DOHH2 (cell line): ENCODE measurements around the gene EXOC3L1.

Experiments used
- H3F3A ChIP-seq: fragments of 200-600 bp; sonication (generic), shearing (Covaris generic); 2 replicates; pipeline ENCODE4 v1.6.0; 2016; ENCODE audit warnings: antibody characterized with exemption, mild to moderate bottlenecking; ENCODE audit not compliant: control insufficient read depth, insufficient read depth
- H3K27ac ChIP-seq: fragments of 200-600 bp; sonication (generic); 2 replicates; pipeline ENCODE4 v1.5.1; 2014; ENCODE audit warnings: low read depth, mild to moderate bottlenecking, low read length, moderate library complexity
- H3K27me3 ChIP-seq: fragments of 200-600 bp; sonication (generic); 2 replicates; pipeline ENCODE4 v1.6.1; 2014; ENCODE audit warnings: mild to moderate bottlenecking, low read length, mixed read lengths; ENCODE audit not compliant: control insufficient read depth
- H3K36me3 ChIP-seq: fragments of 200-600 bp; sonication (generic); 2 replicates; pipeline ENCODE4 v1.6.1; 2014; ENCODE audit warnings: mild to moderate bottlenecking, low read length, moderate library complexity, mixed read lengths; ENCODE audit not compliant: control insufficient read depth
- H3K4me1 ChIP-seq: fragments of 200-600 bp; sonication (generic); 2 replicates; pipeline ENCODE4 v1.6.1; 2014; ENCODE audit warnings: mild to moderate bottlenecking, low read length, mixed read lengths; ENCODE audit not compliant: control insufficient read depth
- H3K4me2 ChIP-seq: fragments of 200-600 bp; sonication (generic); 2 replicates; pipeline ENCODE4 v1.6.0; 2014; ENCODE audit warnings: mild to moderate bottlenecking, low read length, moderate library complexity
- H3K4me3 ChIP-seq: fragments of 200-600 bp; sonication (generic); 2 replicates; pipeline ENCODE4 v1.5.1; 2014; ENCODE audit warnings: mild to moderate bottlenecking, low read length, mixed read lengths
- H3K79me2 ChIP-seq: fragments of 200-600 bp; sonication (generic); 2 replicates; pipeline ENCODE4 v1.6.1; 2014; ENCODE audit warnings: mild to moderate bottlenecking, low read length, mixed read lengths; ENCODE audit not compliant: control insufficient read depth
- H3K9me2 ChIP-seq: fragments of 200-600 bp; sonication (generic); replicated peaks from 2 replicates; pipeline ENCODE4 v1.6.1; 2014; ENCODE audit warnings: mild to moderate bottlenecking, low read length, mixed read lengths; ENCODE audit not compliant: control insufficient read depth
- H3K9me3 ChIP-seq: fragments of 200-600 bp; sonication (generic); 2 replicates; pipeline ENCODE4 v1.6.1; 2014; ENCODE audit warnings: antibody characterized with exemption, low read length, mixed read lengths; ENCODE audit not compliant: control insufficient read depth, insufficient read depth
- H4K20me1 ChIP-seq: fragments of 200-600 bp; sonication (generic); 2 replicates; pipeline ENCODE4 v1.6.0; 2014; ENCODE audit warnings: low read depth, mild to moderate bottlenecking, antibody characterized with exemption, low read length, moderate library complexity; ENCODE audit not compliant: control insufficient read depth, insufficient read depth
- CTCF ChIP-seq: fragments of 200-600 bp; sonication (generic); IDR thresholded peaks from one replicate; pipeline ENCODE4 v1.5.1; 2014; ENCODE audit warnings: antibody characterized with exemption, mild to moderate bottlenecking, low read depth, low read length; ENCODE audit not compliant: poor library complexity, severe bottlenecking
- EZH2phosphoT487 ChIP-seq: fragments of 200-600 bp; sonication (generic); IDR thresholded peaks from 2 replicates; pipeline ENCODE4 v1.6.1; 2017; ENCODE audit warnings: borderline replicate concordance, mild to moderate bottlenecking, antibody characterized with exemption, low read length, moderate library complexity, mixed read lengths

Gene EXOC3L1

DNA sequence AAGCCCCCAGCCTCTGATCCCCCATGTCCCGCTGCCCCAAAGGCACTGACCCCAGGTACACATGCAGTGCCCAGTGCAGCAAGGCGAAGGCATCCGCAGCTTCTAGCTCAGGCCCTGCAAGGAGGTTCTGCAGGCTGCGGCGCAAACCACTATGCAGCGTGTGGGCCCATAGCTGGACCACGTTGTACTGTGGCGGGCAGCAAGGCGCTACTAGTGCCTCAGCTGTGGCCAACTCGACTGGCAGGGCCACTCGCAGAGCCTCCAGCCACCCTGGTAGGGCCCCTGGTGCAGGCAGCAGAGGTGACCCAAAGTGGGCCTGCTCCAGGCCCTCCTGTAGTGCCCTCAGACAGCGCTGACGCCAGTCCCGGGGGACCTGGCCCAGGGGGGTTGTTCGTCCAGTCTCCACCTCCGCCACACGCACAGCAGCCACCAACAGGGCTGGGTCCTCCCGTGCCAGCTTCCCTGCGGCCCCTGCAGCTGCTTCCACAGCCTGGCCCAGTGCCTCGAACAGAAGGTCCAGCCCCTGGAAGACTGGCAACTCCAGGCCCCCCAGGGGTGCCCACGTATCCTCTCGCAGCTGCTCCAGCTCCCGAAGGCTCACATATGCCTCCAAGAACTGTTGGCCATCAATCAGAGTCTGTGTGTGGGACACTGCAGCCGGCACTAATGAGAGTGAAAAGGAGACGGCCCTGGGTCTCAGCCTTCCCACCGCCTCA lies 2.6 kb downstream of the EXOC3L1 start:
- no peak overlapping the region for H3K27ac ChIP-seq

DNA sequence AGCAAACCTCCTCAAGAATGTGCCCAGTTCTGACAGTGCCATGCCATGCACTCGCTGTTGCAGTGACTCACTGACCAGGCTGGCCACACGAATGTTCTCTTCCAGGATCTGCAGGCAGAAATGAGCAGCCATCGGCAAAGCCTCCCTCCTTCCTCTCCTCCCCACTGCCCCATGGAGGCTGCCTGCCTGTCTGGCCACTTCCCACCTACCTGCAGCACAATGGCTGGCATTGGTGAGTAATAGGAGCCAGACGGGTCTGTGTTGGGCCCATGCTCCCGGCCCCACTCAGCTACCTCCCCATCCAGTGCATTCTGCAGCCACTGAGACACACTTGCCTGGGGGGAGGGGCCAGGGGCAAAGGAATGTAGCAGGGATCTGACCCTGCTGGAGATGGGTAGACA lies 3.4 kb downstream of the EXOC3L1 start:
- H3K27me3 ChIP-seq = peaks cover 24% of the 10 kb centered on the region
- no peak overlapping the region for H3K4me2 ChIP-seq
- H3K36me3 ChIP-seq = no peaks in the 10 kb centered on the region
- peaks cover 3% of the 10 kb centered on the region; the same call in 1 of the 2 replicates for H4K20me1 ChIP-seq
- H3K79me2 ChIP-seq = 0 out of 2 replicates have a peak, but pooled peaks cover 8% of the 10 kb centered on the region
- no peak overlapping the region for H3K27ac ChIP-seq
- TF ChIP-seq EZH2phosphoT487 = no peak
- no peak for TF ChIP-seq CTCF
- H3K9me2 ChIP-seq = no peaks in the 10 kb centered on the region
- peaks cover 32% of the 10 kb centered on the region for H3K4me1 ChIP-seq
- no peak overlapping the region for H3K4me3 ChIP-seq
- H3F3A ChIP-seq = no peaks in the 10 kb centered on the region
- H3K9me3 ChIP-seq = no peaks in the 10 kb centered on the region

More for the DNA sequence above, 2.6 kb downstream of the EXOC3L1 start:
- Histone ChIP-seq H3K9me2 (no peaks in the 10 kb centered on the region), H3K27me3 (peaks cover 24% of the 10 kb centered on the region), H3K4me3 (no peak overlapping the region), H3K36me3 (peaks cover 2% of the 10 kb centered on the region), H4K20me1 (peaks cover 3% of the 10 kb centered on the region; the same call in 1 of the 2 replicates), H3K4me1 (peaks cover 33% of the 10 kb centered on the region), H3K9me3 (no peaks in the 10 kb centered on the region), H3F3A (no peaks in the 10 kb centered on the region), H3K79me2 (peaks cover 14% of the 10 kb centered on the region), H3K4me2 (no peak overlapping the region)
- TF ChIP-seq CTCF (no peak), EZH2phosphoT487 (no peak)

GRCh38 chr16:67185651-67186134 lies 4.2 kb downstream of the EXOC3L1 start:
- Histone ChIP-seq H3K4me1 (peaks cover 29% of the 10 kb centered on the region), H4K20me1 (peaks cover 3% of the 10 kb centered on the region; the same call in 1 of the 2 replicates), H3K9me2 (no peaks in the 10 kb centered on the region), H3K27ac (no peak overlapping the region), H3K4me2 (no peak overlapping the region), H3K4me3 (no peak overlapping the region), H3K36me3 (no peaks in the 10 kb centered on the region), H3K79me2 (0 out of 2 replicates have a peak, but pooled peaks cover 8% of the 10 kb centered on the region), H3K9me3 (no peaks in the 10 kb centered on the region), H3F3A (no peaks in the 10 kb centered on the region), H3K27me3 (peaks cover 24% of the 10 kb centered on the region)
- TF ChIP-seq CTCF = no peak
- TF ChIP-seq EZH2phosphoT487 = no peak
